Vagina (tissue), 2 donors: ENCODE measurements around the gene CXCR6. TPM values are rescaled to one million over a fixed set of nuclear protein-coding genes. Genes with fewer than 3 reads are reported as not detected.
A peak's percentile ranks its signal among the peaks of the same experiment; 100 is the strongest.

Source experiments
- DNase-seq, 2 donors: peaks; one replicate each; pipeline ENCODE4 v3.0.0-alpha.2; 2017; ENCODE audit errors: extremely low spot score in 2 of 2
- H3K27ac ChIP-seq: fragments of 200-600 bp; sonication (generic); one replicate; pipeline ENCODE4 v1.5.1; 2019
- H3K27me3 ChIP-seq: fragments of 200-600 bp; sonication (generic); one replicate; pipeline ENCODE4 v1.5.1; 2019
- H3K36me3 ChIP-seq, 2 donors: fragments of 200-600 bp; sonication (generic); one replicate each; pipeline ENCODE4 v1.5.1; 2017 to 2019
- H3K4me1 ChIP-seq: fragments of 200-600 bp; sonication (generic); one replicate; pipeline ENCODE4 v1.5.1; 2019
- H3K4me3 ChIP-seq, 2 donors: fragments of 200-600 bp; sonication (generic); 1 replicate in 1 of 2; 2 replicates in 1 of 2; pipeline ENCODE4 v1.5.1; 2016 to 2019
- H3K9me3 ChIP-seq: fragments of 200-600 bp; sonication (generic); one replicate; pipeline ENCODE4 v1.5.1; 2019
- CTCF ChIP-seq, 3 experiments: fragments of 450-650 bp in 2 of 3; fragments of 200-600 bp in 1 of 3; sonication (generic) in 1 of 3; IDR thresholded peaks; one replicate each; pipeline ENCODE4 v1.5.1; 2017 to 2019; ENCODE audit warnings: antibody characterized with exemption in 3 of 3, mild to moderate bottlenecking in 2 of 3, moderate library complexity in 2 of 3
- POLR2A ChIP-seq, 2 donors: fragments of 450-650 bp; IDR thresholded peaks; one replicate each; pipeline ENCODE4 v1.6.1; 2017; ENCODE audit warnings: antibody characterized with exemption in 2 of 2, mild to moderate bottlenecking in 2 of 2, moderate library complexity in 2 of 2
- POLR2AphosphoS5 ChIP-seq, 2 donors: sonication (generic); formaldehyde crosslinking; IDR thresholded peaks; one replicate each; pipeline ENCODE4 v1.9.0; 2017; ENCODE audit warnings: antibody characterized with exemption in 2 of 2, mild to moderate bottlenecking in 2 of 2, low read depth in 1 of 2; ENCODE audit not compliant: insufficient read depth in 1 of 2
- intact Hi-C: fragments of 100-400 bp; cut with DNase I; formaldehyde crosslinking; loops from one replicate; pipeline ENCODE4 v1.15.1; 2023
- total RNA-seq: library from RNA; depleted of rRNA; stranded (reverse); fragments of >200 nt; gene quantifications from one replicate; pipeline ENCODE4 v1.2.3, GENCODE V29; 2016

The CXCR6 gene
- total RNA-seq, 1 donor from 2014 or later = 9.6 TPM

DNA sequence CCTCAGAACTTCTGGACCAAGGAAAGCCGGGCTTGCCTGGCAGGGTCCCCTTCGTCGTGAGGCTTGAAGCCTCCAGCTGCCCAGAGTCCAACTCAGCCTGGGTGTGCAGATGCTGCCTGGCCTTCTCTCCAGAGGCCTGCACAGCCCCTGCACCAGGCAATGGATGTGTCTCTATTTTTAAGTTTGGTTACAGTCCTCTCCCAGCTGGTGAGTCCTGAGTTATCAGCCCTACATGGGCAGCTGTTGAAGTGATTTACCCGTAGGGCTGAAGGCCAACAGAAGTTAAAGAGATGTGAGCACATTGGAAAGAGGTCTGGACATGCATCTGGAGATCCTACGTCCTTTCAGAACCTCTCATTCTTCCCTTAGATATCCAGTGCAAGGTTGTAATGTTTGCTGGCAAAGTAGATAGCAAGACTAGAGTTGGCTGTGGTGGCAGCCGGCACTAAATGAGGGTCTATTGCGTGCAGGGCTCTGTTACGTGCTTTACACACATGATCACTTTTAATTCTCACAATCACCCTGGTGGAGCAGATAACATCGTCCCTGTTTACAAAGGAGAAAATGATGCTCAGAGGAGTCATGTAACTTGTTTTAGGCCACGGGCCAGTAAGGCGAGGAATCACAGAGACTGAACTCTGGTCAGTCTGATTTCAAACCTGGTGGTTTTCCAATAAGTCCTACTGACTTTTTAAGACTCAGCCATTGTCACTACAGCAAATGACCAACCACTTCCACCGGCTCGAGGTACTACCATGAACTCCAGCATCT lies 42.5 kb downstream of the CXCR6 start:
- Histone ChIP-seq H3K36me3 (peaks cover 0 to 32% of the 10 kb centered on the region in 2 donors), H3K27me3 (no peaks in the 10 kb centered on the region), H3K4me3 (no peak overlapping the region), H3K27ac (peak overlapping the region; percentile 78), H3K4me1 (peaks cover 77% of the 10 kb centered on the region), H3K9me3 (no peaks in the 10 kb centered on the region)
- intact Hi-C loops = no loop called here
- DNase-seq = no peak
- TF ChIP-seq POLR2A (IDR thresholded peaks at IDR 0.05) (no peak), POLR2AphosphoS5 (IDR thresholded peaks at IDR 0.05; ENCODE audit: insufficient read depth in 1 of 2, low read depth in 1 of 2) (no peak), CTCF (IDR thresholded peaks at IDR 0.05) (no peak)

GRCh38 chr3:45986303-45986982 lies 43.2 kb downstream of the CXCR6 start:
- DNase-seq = no peak
- H3K4me1 ChIP-seq = peaks cover 78% of the 10 kb centered on the region
- TF ChIP-seq POLR2A (IDR thresholded peaks at IDR 0.05) (no peak), POLR2AphosphoS5 (IDR thresholded peaks at IDR 0.05; ENCODE audit: insufficient read depth in 1 of 2, low read depth in 1 of 2) (no peak), CTCF (IDR thresholded peaks at IDR 0.05) (no peak)

GRCh38 chr3:45987368-45988291 lies 44.4 kb downstream of the CXCR6 start:
- H3K27ac ChIP-seq = peak overlapping the region; percentile 78
- intact Hi-C loops = no loop called here
- TF ChIP-seq POLR2AphosphoS5 (IDR thresholded peaks at IDR 0.05; ENCODE audit: insufficient read depth in 1 of 2, low read depth in 1 of 2) (no peak), POLR2A (IDR thresholded peaks at IDR 0.05) (no peak)
- H3K4me3 ChIP-seq = no peak overlapping the region
- H3K27me3 ChIP-seq = no peaks in the 10 kb centered on the region
- DNase-seq = no peak
- H3K4me1 ChIP-seq = peaks cover 90% of the 10 kb centered on the region
- H3K36me3 ChIP-seq = peaks cover 0 to 17% of the 10 kb centered on the region in 2 donors
- no peaks in the 10 kb centered on the region for H3K9me3 ChIP-seq

More at GRCh38 chr3:45986303-45986982, 43.2 kb downstream of the CXCR6 start:
- intact Hi-C loops = no loop called here
- no peaks in the 10 kb centered on the region for H3K9me3 ChIP-seq
- peaks cover 0 to 26% of the 10 kb centered on the region in 2 donors for H3K36me3 ChIP-seq
- peak overlapping the region; percentile 78 for H3K27ac ChIP-seq
- H3K27me3 ChIP-seq = no peaks in the 10 kb centered on the region
- H3K4me3 ChIP-seq = no peak overlapping the region

DNA sequence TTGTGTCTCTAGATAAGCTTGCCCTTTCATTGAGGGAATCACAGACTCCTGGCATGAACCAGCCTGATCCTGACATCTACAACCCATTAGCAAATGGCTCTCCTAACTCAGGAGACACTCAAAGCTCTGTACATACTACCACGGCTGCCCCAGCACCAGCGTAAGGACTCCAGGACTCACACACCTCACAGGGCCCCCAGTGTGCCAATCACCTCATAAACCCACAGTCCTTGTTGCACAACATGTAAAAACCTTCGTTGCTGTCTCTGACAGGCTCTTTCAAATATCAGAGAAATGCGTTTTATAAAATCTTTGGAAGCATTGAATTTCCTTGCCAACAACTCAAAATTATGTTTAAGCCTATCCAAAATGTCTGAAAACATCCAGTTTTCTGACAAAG lies 45.1 kb downstream of the CXCR6 start:
- Histone ChIP-seq H3K27me3 (no peaks in the 10 kb centered on the region), H3K4me3 (no peak overlapping the region), H3K36me3 (peaks cover 0 to 12% of the 10 kb centered on the region in 2 donors), H3K4me1 (peaks cover 96% of the 10 kb centered on the region), H3K9me3 (no peaks in the 10 kb centered on the region), H3K27ac (peak overlapping the region; percentile 78)
- TF ChIP-seq POLR2AphosphoS5 (IDR thresholded peaks at IDR 0.05; ENCODE audit: insufficient read depth in 1 of 2, low read depth in 1 of 2) (no peak), CTCF (IDR thresholded peaks at IDR 0.05) (no peak), POLR2A (IDR thresholded peaks at IDR 0.05) (no peak)
- DNase-seq = no peak
- intact Hi-C loops = no loop called here

DNA sequence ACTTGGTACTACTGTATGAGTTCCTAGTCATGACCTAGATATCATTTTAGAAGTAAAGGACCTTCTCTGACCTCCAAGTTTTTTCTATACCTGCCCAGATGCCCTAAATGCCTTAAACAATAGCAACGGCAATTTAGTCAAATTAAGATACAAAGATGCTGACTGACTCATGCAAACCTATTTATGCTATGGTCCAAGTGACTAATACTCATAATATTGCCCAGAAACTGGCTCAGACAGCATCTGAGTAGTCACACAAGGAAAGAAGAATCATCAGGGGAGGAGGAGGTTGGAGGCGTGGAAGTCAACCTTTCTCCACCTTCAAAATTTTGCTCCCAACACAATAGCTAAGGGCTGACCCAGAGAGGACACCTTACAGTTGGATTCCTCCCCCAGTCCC lies 45.5 kb downstream of the CXCR6 start:
- H3K4me3 ChIP-seq = no peak overlapping the region
- H3K27ac ChIP-seq = peak overlapping the region; percentile 78
- intact Hi-C loops = no loop called here
- no peak for DNase-seq
- no peaks in the 10 kb centered on the region for H3K27me3 ChIP-seq
- H3K9me3 ChIP-seq = no peaks in the 10 kb centered on the region
- H3K4me1 ChIP-seq = peaks cover 96% of the 10 kb centered on the region
- H3K36me3 ChIP-seq = peaks cover 0 to 8% of the 10 kb centered on the region in 2 donors
- TF ChIP-seq POLR2AphosphoS5 (IDR thresholded peaks at IDR 0.05; ENCODE audit: insufficient read depth in 1 of 2, low read depth in 1 of 2) (peak in 1 of 2 donors; percentile 82), CTCF (IDR thresholded peaks at IDR 0.05) (no peak)
